HepG2 (cell line): ENCODE measurements around the gene CD300A. TPM values are rescaled to one million over a fixed set of nuclear protein-coding genes. Genes with fewer than 3 reads are reported as not detected.

Experiments
- KLF11 ChIP-seq: IDR thresholded peaks from 2 replicates; pipeline ENCODE4 v1.6.1; 2016; ENCODE audit warnings: missing compliant biosample characterization
- LBX2 ChIP-seq: sonication (generic); formaldehyde crosslinking; IDR thresholded peaks from 2 replicates; pipeline ENCODE4 v1.5.0; 2020; ENCODE audit warnings: missing genetic modification reagents, mild to moderate bottlenecking, borderline replicate concordance
- MED13 ChIP-seq: sonication (generic); formaldehyde crosslinking; IDR thresholded peaks from 2 replicates; pipeline ENCODE4 v1.5.0; 2020; ENCODE audit warnings: missing genetic modification reagents
- MYPOP ChIP-seq: sonication (generic); formaldehyde crosslinking; IDR thresholded peaks from 2 replicates; pipeline ENCODE4 v1.8.1; 2023; ENCODE audit warnings: mild to moderate bottlenecking, moderate library complexity, missing genetic modification reagents
- PLSCR1 ChIP-seq: sonication (generic); formaldehyde crosslinking; IDR thresholded peaks from 2 replicates; pipeline ENCODE4 v1.5.0; 2020; ENCODE audit warnings: missing genetic modification reagents, mild to moderate bottlenecking, borderline replicate concordance
- REXO4 ChIP-seq: sonication (generic); formaldehyde crosslinking; IDR thresholded peaks from 2 replicates; pipeline ENCODE4 v1.8.0; 2022; ENCODE audit warnings: missing genetic modification reagents, mild to moderate bottlenecking, borderline replicate concordance
- RXRB ChIP-seq: IDR thresholded peaks from 2 replicates; pipeline ENCODE4 v1.6.1; 2016; ENCODE audit warnings: borderline replicate concordance, missing genetic modification reagents, missing compliant biosample characterization
- ZBTB3 ChIP-seq: sonication (generic); formaldehyde crosslinking; IDR thresholded peaks from 2 replicates; pipeline ENCODE4 v1.4.0; 2020; ENCODE audit warnings: low read depth, mild to moderate bottlenecking, moderate library complexity, missing genetic modification reagents, borderline replicate concordance
- ZBTB39 ChIP-seq: sonication (generic); formaldehyde crosslinking; IDR thresholded peaks from 2 replicates; pipeline ENCODE4 v1.5.0; 2020; ENCODE audit warnings: missing genetic modification reagents
- ZFP37 ChIP-seq: sonication (generic); formaldehyde crosslinking; IDR thresholded peaks from 2 replicates; pipeline ENCODE4 v1.4.0; 2020; ENCODE audit warnings: missing genetic modification reagents, borderline replicate concordance
- ZNF17 ChIP-seq: sonication (generic); formaldehyde crosslinking; IDR thresholded peaks from 2 replicates; pipeline ENCODE4 v1.5.0; 2020; ENCODE audit warnings: mild to moderate bottlenecking, missing genetic modification reagents
- ZNF275 ChIP-seq: sonication (generic); formaldehyde crosslinking; IDR thresholded peaks from 2 replicates; pipeline ENCODE4 v1.8.0; 2022; ENCODE audit warnings: missing genetic modification reagents, mild to moderate bottlenecking, inconsistent platforms, borderline replicate concordance
- ZNF280D ChIP-seq: sonication (generic); formaldehyde crosslinking; IDR thresholded peaks from 2 replicates; pipeline ENCODE4 v1.5.1; 2020; ENCODE audit warnings: mild to moderate bottlenecking, missing genetic modification reagents
- ZNF510 ChIP-seq: sonication (generic); formaldehyde crosslinking; IDR thresholded peaks from 2 replicates; pipeline ENCODE4 v1.4.0; 2020; ENCODE audit warnings: low read depth, mild to moderate bottlenecking, missing genetic modification reagents
- ZNF550 ChIP-seq: sonication (generic); formaldehyde crosslinking; IDR thresholded peaks from 2 replicates; pipeline ENCODE4 v1.4.0; 2020; ENCODE audit warnings: mild to moderate bottlenecking, missing genetic modification reagents, borderline replicate concordance
- ZSCAN20 ChIP-seq: sonication (generic); formaldehyde crosslinking; IDR thresholded peaks from 2 replicates; pipeline ENCODE4 v1.4.0; 2020; ENCODE audit warnings: missing genetic modification reagents, mild to moderate bottlenecking, borderline replicate concordance
- polyA plus RNA-seq, 8 experiments: library from polyadenylated mRNA; depleted of rRNA in 3 of 8; stranded (reverse) in 7 of 8; unstranded in 1 of 8; fragments of >200 nt; fragmentation: Illumina TruSeq in 4 of 8; extraction: Trizol in 4 of 8; gene quantifications; 2 replicates each; pipeline versions ENCODE4 v1.2.1 to v1.2.3, GENCODE V29; 2011 to 2016; ENCODE audit warnings: low read depth in 4 of 8, missing spikeins in 1 of 8, mixed read lengths in 1 of 8; ENCODE audit not compliant: insufficient read depth in 1 of 8
- total RNA-seq, 5 experiments: library from RNA; depleted of rRNA; stranded (reverse); fragments of >200 nt; fragmentation: Illumina TruSeq; extraction: Trizol; gene quantifications; 2 replicates each; pipeline ENCODE4 v1.2.3, GENCODE V29; 2016; ENCODE audit warnings: low read depth in 1 of 5

Gene CD300A
- total and polyA plus RNA-seq, 2 of the 13 experiments (the other 11 are each of a cell fraction or from before 2014, with no cell fraction given): not detected

- TF ChIP-seq RXRB: peak; percentile 97
- TF ChIP-seq ZSCAN20: peak; percentile 86
- peak; percentile 77; the same call in 1 of the 2 replicates for TF ChIP-seq ZNF510 (CRISPR knock-in tag)
- 0 out of 2 replicates have a peak, but pooled peaks have one; percentile 76 for TF ChIP-seq ZBTB3 (CRISPR knock-in tag)
- no peak for TF ChIP-seq ZNF17
- peak; percentile 33; the same call in 1 of the 2 replicates for TF ChIP-seq ZNF280D (CRISPR knock-in tag)
- TF ChIP-seq ZFP37 (CRISPR knock-in tag): no peak
- 0 out of 2 replicates have a peak, but pooled peaks have one; percentile 3 for TF ChIP-seq ZNF550 (CRISPR knock-in tag)
- TF ChIP-seq REXO4 (CRISPR knock-in tag): no peak
- peak; percentile 79 for TF ChIP-seq MYPOP (CRISPR knock-in tag)
- TF ChIP-seq PLSCR1 (CRISPR knock-in tag): no peak; the same call in 1 of the 2 replicates
- TF ChIP-seq ZNF275 (CRISPR knock-in tag): 0 out of 2 replicates have a peak, but pooled peaks have one; percentile 68
- 0 out of 2 replicates have a peak, but pooled peaks have one; percentile 53 for TF ChIP-seq LBX2 (CRISPR knock-in tag)
- no peak for TF ChIP-seq ZBTB39
- TF ChIP-seq KLF11: peak; percentile 86; the same call in 1 of the 2 replicates
- no peak for TF ChIP-seq MED13
Observed at GRCh38 chr17:74442670-74443515, 23.5 kb upstream of the CD300A start (continued).
